Measurements from ENCODE around the gene ZNF446. TPM values are rescaled to one million over a fixed set of nuclear protein-coding genes. Genes with fewer than 3 reads are reported as not detected.
A peak's percentile ranks its signal among the peaks of the same experiment; 100 is the strongest.

ZNF446 gene
- total RNA-seq, 2 donors from 2014 or later, result 7.9 to 10.0 TPM

- Histone ChIP-seq H3K36me3 (peaks cover 29% of the 10 kb centered on the region), H3K4me1 (peaks cover 0 to 25% of the 10 kb centered on the region in 2 donors), H3K4me3 (no peak overlapping the region), H3K9me3 (no peaks in the 10 kb centered on the region), H3K27ac (no peak overlapping the region), H3K27me3 (no peaks in the 10 kb centered on the region)
- DNase-seq (ENCODE audit: low spot score), result no peak
- TF ChIP-seq, protein P1, sequence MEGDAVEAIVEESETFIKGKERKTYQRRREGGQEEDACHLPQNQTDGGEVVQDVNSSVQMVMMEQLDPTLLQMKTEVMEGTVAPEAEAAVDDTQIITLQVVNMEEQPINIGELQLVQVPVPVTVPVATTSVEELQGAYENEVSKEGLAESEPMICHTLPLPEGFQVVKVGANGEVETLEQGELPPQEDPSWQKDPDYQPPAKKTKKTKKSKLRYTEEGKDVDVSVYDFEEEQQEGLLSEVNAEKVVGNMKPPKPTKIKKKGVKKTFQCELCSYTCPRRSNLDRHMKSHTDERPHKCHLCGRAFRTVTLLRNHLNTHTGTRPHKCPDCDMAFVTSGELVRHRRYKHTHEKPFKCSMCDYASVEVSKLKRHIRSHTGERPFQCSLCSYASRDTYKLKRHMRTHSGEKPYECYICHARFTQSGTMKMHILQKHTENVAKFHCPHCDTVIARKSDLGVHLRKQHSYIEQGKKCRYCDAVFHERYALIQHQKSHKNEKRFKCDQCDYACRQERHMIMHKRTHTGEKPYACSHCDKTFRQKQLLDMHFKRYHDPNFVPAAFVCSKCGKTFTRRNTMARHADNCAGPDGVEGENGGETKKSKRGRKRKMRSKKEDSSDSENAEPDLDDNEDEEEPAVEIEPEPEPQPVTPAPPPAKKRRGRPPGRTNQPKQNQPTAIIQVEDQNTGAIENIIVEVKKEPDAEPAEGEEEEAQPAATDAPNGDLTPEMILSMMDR (IDR thresholded peaks at IDR 0.05), result no peak
These were observed 1.7 kb upstream of the ZNF446 start for GRCh38 chr19:58474291-58474996.

DNA sequence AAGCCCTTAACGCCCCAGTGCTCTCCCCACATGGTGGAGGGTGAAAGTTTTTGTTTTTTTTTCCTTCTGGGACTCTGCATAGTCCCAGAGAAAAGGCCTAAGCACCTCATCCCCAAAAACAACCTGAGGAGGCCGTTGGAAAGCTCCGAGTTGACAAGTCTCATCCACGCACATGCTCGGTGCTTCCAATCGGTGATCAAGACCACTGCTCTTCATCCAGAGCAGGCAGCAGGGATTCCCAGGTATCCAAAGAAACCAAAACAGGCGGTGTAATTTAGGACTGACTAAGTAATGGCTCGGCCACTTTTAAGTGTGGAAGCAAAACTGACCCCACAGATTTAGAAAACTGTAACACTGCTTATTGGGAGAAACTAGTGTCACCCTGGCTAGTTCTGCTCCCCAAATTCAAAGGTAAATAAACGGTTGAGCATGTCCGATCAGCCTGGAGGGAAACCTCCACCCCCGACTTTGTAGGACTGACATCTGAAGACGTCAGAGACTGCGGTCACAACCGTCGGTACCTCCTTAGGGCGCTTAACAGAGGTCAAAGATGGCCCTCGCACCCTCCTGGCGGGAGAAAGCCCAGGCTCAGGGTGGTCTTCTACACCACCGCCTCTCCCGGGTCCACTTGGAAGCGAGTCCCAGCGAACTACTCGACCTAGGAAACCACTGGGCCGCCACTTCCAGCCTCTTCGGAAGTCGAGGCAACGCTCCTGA is 997 bp upstream of the ZNF446 start:
- Histone ChIP-seq H3K4me1 (peaks cover 0 to 25% of the 10 kb centered on the region in 2 donors), H3K27me3 (no peaks in the 10 kb centered on the region), H3K9me3 (no peaks in the 10 kb centered on the region), H3K4me3 (peak overlapping the region; percentile 51 to 73), H3K36me3 (peaks cover 24% of the 10 kb centered on the region), H3K27ac (peak overlapping the region; percentile 87 to 92)
- TF ChIP-seq, protein P1 (IDR thresholded peaks at IDR 0.05), result no peak
- no peak for DNase-seq (ENCODE audit: low spot score)

DNA sequence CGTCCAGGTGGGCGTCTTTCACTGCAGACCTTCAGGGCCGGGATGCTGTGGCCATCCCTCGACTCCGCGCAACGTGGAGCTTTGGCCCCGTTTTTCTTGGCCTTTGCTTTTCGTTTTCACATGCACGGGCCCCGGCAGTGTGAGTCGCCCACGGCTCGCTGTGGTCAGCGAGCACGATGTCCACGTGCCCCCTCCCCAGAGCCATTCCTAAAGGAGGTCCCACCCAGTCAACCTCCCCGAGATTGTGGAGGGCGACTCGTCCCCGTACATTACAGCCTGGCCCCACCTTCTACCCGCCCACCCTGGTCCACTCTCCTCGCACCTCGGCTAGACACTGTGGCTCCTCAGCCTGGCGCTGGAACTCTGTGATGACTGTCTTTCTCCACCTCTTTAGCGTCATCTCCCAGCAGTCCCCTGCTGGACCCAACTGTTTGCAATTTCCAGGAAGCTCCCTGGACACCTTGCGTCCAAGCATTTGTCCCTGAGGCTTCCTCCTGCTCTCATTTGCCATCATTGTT is 405 bp downstream of the ZNF446 start:
- Histone ChIP-seq H3K9me3 (no peaks in the 10 kb centered on the region), H3K36me3 (peaks cover 18% of the 10 kb centered on the region), H3K27me3 (no peaks in the 10 kb centered on the region), H3K27ac (peak overlapping the region; percentile 87 to 92), H3K4me3 (peak overlapping the region; percentile 51 to 73), H3K4me1 (peaks cover 0 to 25% of the 10 kb centered on the region in 2 donors)
- TF ChIP-seq, protein P1 (IDR thresholded peaks at IDR 0.05), result no peak
- DNase-seq (ENCODE audit: low spot score), result no peak

DNA sequence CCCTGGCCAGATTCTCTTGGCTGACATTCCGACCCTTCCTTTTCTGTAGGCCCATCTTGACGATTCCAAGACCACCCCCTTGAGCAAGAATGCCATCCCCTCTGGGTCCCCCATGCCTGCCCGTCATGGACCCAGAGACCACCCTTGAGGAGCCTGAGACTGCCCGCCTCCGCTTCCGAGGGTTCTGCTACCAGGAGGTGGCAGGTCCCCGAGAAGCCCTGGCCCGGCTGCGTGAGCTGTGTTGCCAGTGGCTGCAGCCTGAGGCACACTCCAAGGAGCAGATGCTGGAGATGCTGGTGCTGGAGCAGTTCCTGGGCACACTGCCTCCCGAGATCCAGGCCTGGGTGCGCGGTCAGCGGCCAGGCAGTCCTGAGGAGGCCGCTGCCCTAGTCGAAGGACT is 978 bp downstream of the ZNF446 start:
- H3K27ac ChIP-seq, result peak overlapping the region; percentile 87 to 92
- H3K27me3 ChIP-seq, result no peaks in the 10 kb centered on the region
- H3K9me3 ChIP-seq, result no peaks in the 10 kb centered on the region
- H3K4me1 ChIP-seq, result peaks cover 0 to 25% of the 10 kb centered on the region in 2 donors
- TF ChIP-seq, protein P1 (IDR thresholded peaks at IDR 0.05), result no peak
- DNase-seq (ENCODE audit: low spot score), result no peak
- no peak overlapping the region for H3K4me3 ChIP-seq
- peaks cover 12% of the 10 kb centered on the region for H3K36me3 ChIP-seq

DNA sequence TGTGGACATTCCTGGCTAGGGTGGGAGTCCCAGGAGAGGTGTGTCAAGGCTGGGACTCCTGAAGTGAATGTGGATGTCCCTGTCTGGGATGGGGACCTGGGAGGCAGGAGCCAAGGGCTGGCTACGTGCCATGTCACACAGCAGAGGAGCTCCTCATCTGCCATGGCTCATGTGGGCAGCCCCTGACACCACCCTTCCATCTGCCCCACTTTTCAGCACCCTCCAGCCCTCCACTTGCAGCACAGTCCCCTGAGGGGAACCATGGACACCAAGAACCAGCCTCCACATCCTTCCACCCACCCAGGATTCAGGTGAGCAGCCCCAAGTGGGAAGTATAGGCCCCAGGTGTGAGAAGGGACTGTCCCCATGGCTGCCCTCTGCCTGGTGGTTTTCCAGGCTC is 1.7 kb downstream of the ZNF446 start:
- no peaks in the 10 kb centered on the region for H3K27me3 ChIP-seq
- H3K9me3 ChIP-seq, result no peaks in the 10 kb centered on the region
- no peak overlapping the region for H3K27ac ChIP-seq
- DNase-seq (ENCODE audit: low spot score), result no peak
- TF ChIP-seq, protein P1 (IDR thresholded peaks at IDR 0.05), result no peak
- H3K4me3 ChIP-seq, result no peak overlapping the region
- peaks cover 0 to 25% of the 10 kb centered on the region in 2 donors for H3K4me1 ChIP-seq
- peaks cover 5% of the 10 kb centered on the region for H3K36me3 ChIP-seq

All from right atrium auricular region (tissue), 2 donors.